ENCODE results near the gene CAMK1D.
"Not testable (repeated sequence)": the region's sequence is repeated elsewhere in the genome, so short reads cannot be mapped to it uniquely, and the experiment has no call there.

The CAMK1D gene

GRCh38 chr10:12360461-12360860 is 11.1 kb downstream of the CAMK1D start (continued):
- TF ChIP-seq, protein P1, sequence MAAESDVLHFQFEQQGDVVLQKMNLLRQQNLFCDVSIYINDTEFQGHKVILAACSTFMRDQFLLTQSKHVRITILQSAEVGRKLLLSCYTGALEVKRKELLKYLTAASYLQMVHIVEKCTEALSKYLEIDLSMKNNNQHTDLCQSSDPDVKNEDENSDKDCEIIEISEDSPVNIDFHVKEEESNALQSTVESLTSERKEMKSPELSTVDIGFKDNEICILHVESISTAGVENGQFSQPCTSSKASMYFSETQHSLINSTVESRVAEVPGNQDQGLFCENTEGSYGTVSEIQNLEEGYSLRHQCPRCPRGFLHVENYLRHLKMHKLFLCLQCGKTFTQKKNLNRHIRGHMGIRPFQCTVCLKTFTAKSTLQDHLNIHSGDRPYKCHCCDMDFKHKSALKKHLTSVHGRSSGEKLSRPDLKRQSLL (tag by site-specific recombination; IDR thresholded peaks at IDR 0.05): no peak
- no peak for TF ChIP-seq ZNF555 (tag by site-specific recombination; conservative IDR thresholded peaks at IDR 0.05)
- TF ChIP-seq ZNF48 (tag by site-specific recombination; IDR thresholded peaks at IDR 0.05): no peak
- TF ChIP-seq ZNF639 (tag by site-specific recombination; IDR thresholded peaks at IDR 0.05): no peak
- TF ChIP-seq ZFHX2 (tag by site-specific recombination; conservative IDR thresholded peaks at IDR 0.05): no peak
- TF ChIP-seq ZNF341 (tag by site-specific recombination; IDR thresholded peaks at IDR 0.05; ENCODE audit: low read depth): no peak

DNA sequence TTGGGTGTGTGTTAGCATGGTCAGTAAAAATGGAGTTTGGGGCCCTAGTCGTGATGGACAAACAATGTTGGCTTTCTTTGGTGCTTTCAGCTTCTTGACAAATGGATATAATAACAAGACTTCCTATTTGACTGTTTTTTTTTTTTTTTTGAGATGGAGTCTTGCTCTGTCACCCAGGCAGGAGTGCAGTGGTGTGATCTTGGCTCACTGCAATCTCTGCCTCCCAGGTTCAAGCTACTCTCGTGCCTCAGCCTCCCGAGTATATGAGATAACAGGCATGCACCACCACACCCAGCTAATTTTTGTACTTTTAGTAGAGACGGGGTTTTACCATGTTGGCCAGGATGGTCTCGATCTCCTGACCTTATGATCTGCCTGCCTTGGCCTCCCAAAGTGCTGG is 11.8 kb downstream of the CAMK1D start:
- H3K4me1 ChIP-seq (ENCODE audit: control insufficient read depth, insufficient read depth, low read length); H3K9me3 ChIP-seq (ENCODE audit: control insufficient read depth, insufficient read depth, low read depth, low read length); POLR2A ChIA-PET; H3K36me3 ChIP-seq (ENCODE audit: control insufficient read depth in 2 of 2, insufficient read depth in 1 of 2, low read length in 2 of 2); H3K4me3 ChIP-seq (ENCODE audit: low read depth, low read length); H3K27ac ChIP-seq (ENCODE audit: extremely low read depth, low read depth, low read length): not testable (repeated sequence)
- CTCF ChIA-PET: interaction anchor here (0.6 kb wide), 1 partner anchor 75 kb away, joined by 3 read pairs; no protein-coding TSS in a partner anchor

- TF ChIP-seq, protein P2, sequence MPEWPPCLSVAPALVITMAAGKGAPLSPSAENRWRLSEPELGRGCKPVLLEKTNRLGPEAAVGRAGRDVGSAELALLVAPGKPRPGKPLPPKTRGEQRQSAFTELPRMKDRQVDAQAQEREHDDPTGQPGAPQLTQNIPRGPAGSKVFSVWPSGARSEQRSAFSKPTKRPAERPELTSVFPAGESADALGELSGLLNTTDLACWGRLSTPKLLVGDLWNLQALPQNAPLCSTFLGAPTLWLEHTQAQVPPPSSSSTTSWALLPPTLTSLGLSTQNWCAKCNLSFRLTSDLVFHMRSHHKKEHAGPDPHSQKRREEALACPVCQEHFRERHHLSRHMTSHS (tag by site-specific recombination; IDR thresholded peaks at IDR 0.05): no peak
- TF ChIP-seq, protein P3, sequence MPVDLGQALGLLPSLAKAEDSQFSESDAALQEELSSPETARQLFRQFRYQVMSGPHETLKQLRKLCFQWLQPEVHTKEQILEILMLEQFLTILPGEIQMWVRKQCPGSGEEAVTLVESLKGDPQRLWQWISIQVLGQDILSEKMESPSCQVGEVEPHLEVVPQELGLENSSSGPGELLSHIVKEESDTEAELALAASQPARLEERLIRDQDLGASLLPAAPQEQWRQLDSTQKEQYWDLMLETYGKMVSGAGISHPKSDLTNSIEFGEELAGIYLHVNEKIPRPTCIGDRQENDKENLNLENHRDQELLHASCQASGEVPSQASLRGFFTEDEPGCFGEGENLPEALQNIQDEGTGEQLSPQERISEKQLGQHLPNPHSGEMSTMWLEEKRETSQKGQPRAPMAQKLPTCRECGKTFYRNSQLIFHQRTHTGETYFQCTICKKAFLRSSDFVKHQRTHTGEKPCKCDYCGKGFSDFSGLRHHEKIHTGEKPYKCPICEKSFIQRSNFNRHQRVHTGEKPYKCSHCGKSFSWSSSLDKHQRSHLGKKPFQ (tag by site-specific recombination; IDR thresholded peaks at IDR 0.05): peak; percentile 75
- no peak for TF ChIP-seq ZNF544 (tag by site-specific recombination; IDR thresholded peaks at IDR 0.05)
- no peak for TF ChIP-seq YY1 (tag by site-specific recombination; IDR thresholded peaks at IDR 0.05)
- Histone ChIP-seq H3K9me3 (ENCODE audit: control insufficient read depth, insufficient read depth, low read depth, low read length) (no peaks in the 10 kb centered on the region), H3K4me3 (ENCODE audit: low read depth, low read length) (no peak overlapping the region), H3K4me1 (ENCODE audit: control insufficient read depth, insufficient read depth, low read length) (no peaks in the 10 kb centered on the region), H3K36me3 (ENCODE audit: control insufficient read depth in 2 of 2, insufficient read depth in 1 of 2, low read length in 2 of 2) (no peaks in the 10 kb centered on the region), H3K27ac (ENCODE audit: extremely low read depth, low read depth, low read length) (no peak overlapping the region)
- POLR2A ChIA-PET: no interaction called here
- CTCF ChIA-PET: interaction anchor here (0.7 kb wide), 2 partner anchors 9 to 98 kb away, joined by 3 read pairs; no protein-coding TSS in a partner anchor
These were observed 15.2 kb downstream of the CAMK1D start for GRCh38 chr10:12364559-12364958.

DNA sequence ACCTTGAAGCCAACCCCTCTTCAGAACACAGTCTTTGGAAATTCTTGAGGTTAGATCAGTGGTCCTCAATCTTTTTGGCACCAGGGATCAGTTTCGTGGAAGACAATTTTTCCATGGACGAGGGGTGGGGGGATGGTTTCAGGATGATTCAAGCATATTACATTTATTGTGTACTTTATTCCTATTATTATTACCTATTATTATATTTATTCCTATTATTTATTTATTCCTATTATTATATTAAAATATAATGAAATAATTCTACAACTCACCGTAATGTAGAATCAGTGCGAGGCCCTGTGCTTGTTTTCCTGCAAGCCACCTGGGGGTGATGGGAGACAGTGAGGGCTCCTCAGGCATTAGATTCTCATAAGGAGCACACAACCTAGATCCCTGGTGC is 17.9 kb downstream of the CAMK1D start:
- ChIA-PET CTCF (interaction anchor here (0.6 kb wide), 1 partner anchor 903 kb away, joined by 10 read pairs; no protein-coding TSS in a partner anchor), POLR2A (interaction anchor here (0.5 kb wide), 1 partner anchor 7 kb away, joined by 8 read pairs; no protein-coding TSS in a partner anchor)
- Histone ChIP-seq H3K9me3 (ENCODE audit: control insufficient read depth, insufficient read depth, low read depth, low read length) (no peaks in the 10 kb centered on the region), H3K4me1 (ENCODE audit: control insufficient read depth, insufficient read depth, low read length) (no peaks in the 10 kb centered on the region), H3K36me3 (ENCODE audit: control insufficient read depth in 2 of 2, insufficient read depth in 1 of 2, low read length in 2 of 2) (no peaks in the 10 kb centered on the region; a peak in 1 of 3 replicates), H3K27ac (ENCODE audit: extremely low read depth, low read depth, low read length) (no peak overlapping the region), H3K4me3 (ENCODE audit: low read depth, low read length) (no peak overlapping the region)
- TF ChIP-seq ELK4 (IDR thresholded peaks at IDR 0.05; ENCODE audit: borderline replicate concordance, low read depth, low read length) (no peak), MEIS1 (CRISPR knock-in tag; IDR thresholded peaks at IDR 0.05; ENCODE audit: borderline replicate concordance) (no peak), GLI4 (tag by site-specific recombination; IDR thresholded peaks at IDR 0.05) (no peak), ZNF416 (tag by site-specific recombination; IDR thresholded peaks at IDR 0.05) (no peak)
- TF ChIP-seq, protein P4, sequence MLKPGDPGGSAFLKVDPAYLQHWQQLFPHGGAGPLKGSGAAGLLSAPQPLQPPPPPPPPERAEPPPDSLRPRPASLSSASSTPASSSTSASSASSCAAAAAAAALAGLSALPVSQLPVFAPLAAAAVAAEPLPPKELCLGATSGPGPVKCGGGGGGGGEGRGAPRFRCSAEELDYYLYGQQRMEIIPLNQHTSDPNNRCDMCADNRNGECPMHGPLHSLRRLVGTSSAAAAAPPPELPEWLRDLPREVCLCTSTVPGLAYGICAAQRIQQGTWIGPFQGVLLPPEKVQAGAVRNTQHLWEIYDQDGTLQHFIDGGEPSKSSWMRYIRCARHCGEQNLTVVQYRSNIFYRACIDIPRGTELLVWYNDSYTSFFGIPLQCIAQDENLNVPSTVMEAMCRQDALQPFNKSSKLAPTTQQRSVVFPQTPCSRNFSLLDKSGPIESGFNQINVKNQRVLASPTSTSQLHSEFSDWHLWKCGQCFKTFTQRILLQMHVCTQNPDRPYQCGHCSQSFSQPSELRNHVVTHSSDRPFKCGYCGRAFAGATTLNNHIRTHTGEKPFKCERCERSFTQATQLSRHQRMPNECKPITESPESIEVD (tag by site-specific recombination; IDR thresholded peaks at IDR 0.05): no peak

Data from HEK293 (cell line).